ENCODE results near the gene DBP. TPM values are rescaled to one million over a fixed set of nuclear protein-coding genes. Genes with fewer than 3 reads are reported as not detected.

DBP gene
- total RNA-seq, 1 experiment from 2014 or later, result 12.6 TPM

GRCh38 chr19:48638831-48639381, 1.7 kb upstream of the DBP start:
- H3K4ac ChIP-seq (ENCODE audit: low read depth, low read length), result no peak overlapping the region
- H3K27me3 Mint-ChIP-seq (ENCODE audit: low read depth), result peaks cover 4% of the 10 kb centered on the region
- H3K4me2 ChIP-seq (ENCODE audit: insufficient read depth, insufficient read length, low read length), result peak overlapping the region; percentile 63
- no peaks in the 10 kb centered on the region for H3K79me1 ChIP-seq (ENCODE audit: insufficient read depth, low read depth, low read length, poor library complexity, severe bottlenecking)
- no peak overlapping the region for H3T11ph ChIP-seq (ENCODE audit: low read length)
- no peak overlapping the region for H4K5ac ChIP-seq (ENCODE audit: insufficient read length, low read depth, low read length)
- no peaks in the 10 kb centered on the region; the same call in 1 of the 2 replicates for H3K27me3 ChIP-seq (ENCODE audit: insufficient read depth, low read length)
- H4K20me1 ChIP-seq (ENCODE audit: control insufficient read depth, insufficient read depth, insufficient read length), result no peaks in the 10 kb centered on the region
- H3K56ac ChIP-seq (ENCODE audit: insufficient read length, low read depth, low read length), result no peak overlapping the region
- H2BK20ac ChIP-seq (ENCODE audit: low read depth, low read length, poor library complexity, severe bottlenecking), result no peak overlapping the region
- WGBS (ENCODE audit: extremely low coverage, insufficient read length, low lambda C conversion rate), result no CpG with 5 or more reads among the region's 16 CpGs
- H3K4me3 Mint-ChIP-seq, result peak overlapping the region; percentile 82 to 89
- no peak overlapping the region for H2BK12ac ChIP-seq (ENCODE audit: insufficient read length, low read depth, low read length)
- peak overlapping the region; percentile 60 for H3K27ac ChIP-seq (ENCODE audit: insufficient read length, low read depth, low read length)
- peaks cover 6% of the 10 kb centered on the region; the same call in 1 of the 2 replicates for H3K4me1 ChIP-seq (ENCODE audit: insufficient read depth, low read length)
- no peaks in the 10 kb centered on the region for H3K9me3 ChIP-seq (ENCODE audit: control insufficient read depth, low read depth, low read length)
- no peak overlapping the region for H2AFZ ChIP-seq (ENCODE audit: low read length)
- no peak for TF ChIP-seq CTCF (conservative IDR thresholded peaks at IDR 0.05)
- H3K9me3 Mint-ChIP-seq, result no peaks in the 10 kb centered on the region; a peak in 1 of 5 replicates
- peaks cover 14 to 36% (median 35%) of the 10 kb centered on the region in 3 experiments for H3K36me3 Mint-ChIP-seq (ENCODE audit: insufficient read depth in 1 of 3, low read depth in 3 of 3)
- H3K14ac ChIP-seq (ENCODE audit: insufficient read depth, low read length), result no peak overlapping the region
- no peak overlapping the region for H4K8ac ChIP-seq (replicated peaks; ENCODE audit: insufficient read length, low read depth, low read length)
- no peak overlapping the region for H2BK5ac ChIP-seq (ENCODE audit: insufficient read length, low read length)
- peak overlapping the region; percentile 68 to 95 (median 83) for H3K27ac Mint-ChIP-seq
- no peak overlapping the region for H3K23ac ChIP-seq (ENCODE audit: insufficient read length, low read depth, low read length)
- no peak overlapping the region for H2BK15ac ChIP-seq (ENCODE audit: low read depth, low read length)
- H3K4me1 Mint-ChIP-seq, result peaks cover 32 to 42% of the 10 kb centered on the region in 2 experiments
- H3K18ac ChIP-seq (ENCODE audit: insufficient read length, low read depth, low read length), result peak overlapping the region; percentile 69
- no peak overlapping the region for H3K9ac ChIP-seq (ENCODE audit: extremely low read depth, insufficient read length, low read length)
- DNase-seq, result peak; percentile 90
- H2BK120ac ChIP-seq (ENCODE audit: low read depth, low read length, poor library complexity, severe bottlenecking), result no peak overlapping the region
- H3K23me2 ChIP-seq (ENCODE audit: insufficient read length, low read depth, low read length, poor library complexity, severe bottlenecking), result peaks cover 21% of the 10 kb centered on the region
- H3K79me2 ChIP-seq (ENCODE audit: insufficient read depth, low read length), result no peaks in the 10 kb centered on the region
- H4K91ac ChIP-seq (ENCODE audit: insufficient read length, low read depth, low read length), result no peak overlapping the region
- H2AK5ac ChIP-seq (ENCODE audit: insufficient read length, low read length), result no peak overlapping the region
